GM18519 (cell line): ENCODE results near the gene TGIF2LY.
"Not testable (repeated sequence)": the region's sequence is repeated elsewhere in the genome, so short reads cannot be mapped to it uniquely, and the experiment has no call there.

Experiments used
- ATAC-seq: cut with Tn5 transposase; IDR thresholded peaks from one replicate; pipeline ENCODE4 v1.9.1; 2021; ENCODE audit warnings: mild to moderate bottlenecking, moderate library complexity; ENCODE audit not compliant: unreplicated experiment, low FRiP score

Gene TGIF2LY

DNA sequence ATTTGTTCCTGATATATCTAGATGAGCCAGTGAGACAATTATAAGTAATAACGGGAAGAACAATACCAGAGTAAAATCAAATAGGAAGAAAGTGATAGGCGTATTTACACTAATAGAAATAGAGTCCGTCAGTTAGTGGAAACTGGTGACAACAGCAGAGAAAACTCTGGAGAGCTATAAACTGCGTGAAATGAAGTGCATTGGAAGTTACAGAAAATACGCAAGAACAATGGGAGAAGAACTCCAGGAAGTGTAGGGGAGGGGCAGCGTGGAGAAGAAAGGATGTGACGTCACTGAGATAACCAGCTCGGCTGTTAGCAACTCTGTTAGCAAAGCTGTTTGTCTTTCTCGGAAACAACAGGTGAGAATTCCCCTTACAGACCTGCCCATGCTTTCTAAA lies at the start of gene TGIF2LY:
TGIF2LY (plus strand) TSS at position 301 of the 400 bp plus-strand sequence. CDS start 178 bp downstream, outside the sequence.
- not testable (repeated sequence) for ATAC-seq
